Measurements from ENCODE around the gene SH3BP2. TPM values are rescaled to one million over a fixed set of nuclear protein-coding genes. Genes with fewer than 3 reads are reported as not detected.

The SH3BP2 gene
- total and polyA plus RNA-seq, 10 of the 15 experiments (the other 5 are each of a cell fraction or from before 2014, with no cell fraction given), result 1.1 to 61.8 (median 23.9) TPM

DNA sequence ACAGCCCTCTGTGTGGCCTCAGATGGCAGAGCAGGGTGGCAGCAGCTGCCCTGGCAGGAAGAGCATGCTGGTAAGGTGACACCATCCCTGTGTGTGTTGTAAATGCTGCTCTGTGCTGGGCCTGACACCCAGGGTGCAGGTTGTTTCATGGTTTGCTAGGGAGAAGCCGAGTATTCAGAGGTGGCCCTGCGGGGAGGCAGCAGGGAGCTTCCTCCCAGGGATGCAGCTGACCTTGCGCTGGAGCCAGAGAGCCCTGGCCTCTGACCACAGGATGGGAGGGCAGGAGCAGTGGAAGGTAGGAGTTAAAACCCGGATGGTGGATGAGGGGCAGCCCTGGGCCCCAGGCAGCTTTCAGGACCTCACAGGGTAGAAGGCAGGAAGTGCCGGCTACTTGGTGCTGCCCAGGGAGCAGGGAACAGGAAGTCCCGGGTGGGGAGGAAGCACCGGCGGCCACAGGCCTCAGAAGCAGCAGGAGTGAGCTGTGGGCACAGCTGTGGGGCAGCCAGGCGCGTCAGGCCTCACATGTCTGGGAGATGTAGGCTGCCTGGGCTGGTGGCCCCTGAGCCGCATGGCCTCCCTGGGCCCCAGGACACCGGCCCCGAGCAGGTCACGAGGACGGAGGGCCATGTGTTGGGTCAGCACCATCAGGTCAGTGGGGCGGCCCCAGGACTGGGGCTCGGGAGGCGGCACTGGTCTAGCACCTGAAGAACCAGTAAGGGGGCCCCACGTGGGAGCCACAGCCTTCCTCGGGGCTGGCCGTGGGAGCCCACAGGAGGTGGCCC, 19.1 kb downstream of the SH3BP2 start (continued):
- TF ChIP-seq, protein P1, sequence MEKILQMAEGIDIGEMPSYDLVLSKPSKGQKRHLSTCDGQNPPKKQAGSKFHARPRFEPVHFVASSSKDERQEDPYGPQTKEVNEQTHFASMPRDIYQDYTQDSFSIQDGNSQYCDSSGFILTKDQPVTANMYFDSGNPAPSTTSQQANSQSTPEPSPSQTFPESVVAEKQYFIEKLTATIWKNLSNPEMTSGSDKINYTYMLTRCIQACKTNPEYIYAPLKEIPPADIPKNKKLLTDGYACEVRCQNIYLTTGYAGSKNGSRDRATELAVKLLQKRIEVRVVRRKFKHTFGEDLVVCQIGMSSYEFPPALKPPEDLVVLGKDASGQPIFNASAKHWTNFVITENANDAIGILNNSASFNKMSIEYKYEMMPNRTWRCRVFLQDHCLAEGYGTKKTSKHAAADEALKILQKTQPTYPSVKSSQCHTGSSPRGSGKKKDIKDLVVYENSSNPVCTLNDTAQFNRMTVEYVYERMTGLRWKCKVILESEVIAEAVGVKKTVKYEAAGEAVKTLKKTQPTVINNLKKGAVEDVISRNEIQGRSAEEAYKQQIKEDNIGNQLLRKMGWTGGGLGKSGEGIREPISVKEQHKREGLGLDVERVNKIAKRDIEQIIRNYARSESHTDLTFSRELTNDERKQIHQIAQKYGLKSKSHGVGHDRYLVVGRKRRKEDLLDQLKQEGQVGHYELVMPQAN (conservative IDR thresholded peaks at IDR 0.05), result peak; percentile 81
- 0 out of 2 replicates have a peak, but pooled peaks have one; percentile 27 for TF ChIP-seq TBL1XR1 (IDR thresholded peaks at IDR 0.05; ENCODE audit: low read depth, low read length)
- peak; percentile 88 for TF ChIP-seq POLR2A (IDR thresholded peaks at IDR 0.05; ENCODE audit: low read depth, low read length)
- no peak for TF ChIP-seq ZNF24 (IDR thresholded peaks at IDR 0.05)
- peak; percentile 46; the same call in 1 of the 2 replicates for TF ChIP-seq LARP7 (IDR thresholded peaks at IDR 0.05)
- TF ChIP-seq, protein P2, sequence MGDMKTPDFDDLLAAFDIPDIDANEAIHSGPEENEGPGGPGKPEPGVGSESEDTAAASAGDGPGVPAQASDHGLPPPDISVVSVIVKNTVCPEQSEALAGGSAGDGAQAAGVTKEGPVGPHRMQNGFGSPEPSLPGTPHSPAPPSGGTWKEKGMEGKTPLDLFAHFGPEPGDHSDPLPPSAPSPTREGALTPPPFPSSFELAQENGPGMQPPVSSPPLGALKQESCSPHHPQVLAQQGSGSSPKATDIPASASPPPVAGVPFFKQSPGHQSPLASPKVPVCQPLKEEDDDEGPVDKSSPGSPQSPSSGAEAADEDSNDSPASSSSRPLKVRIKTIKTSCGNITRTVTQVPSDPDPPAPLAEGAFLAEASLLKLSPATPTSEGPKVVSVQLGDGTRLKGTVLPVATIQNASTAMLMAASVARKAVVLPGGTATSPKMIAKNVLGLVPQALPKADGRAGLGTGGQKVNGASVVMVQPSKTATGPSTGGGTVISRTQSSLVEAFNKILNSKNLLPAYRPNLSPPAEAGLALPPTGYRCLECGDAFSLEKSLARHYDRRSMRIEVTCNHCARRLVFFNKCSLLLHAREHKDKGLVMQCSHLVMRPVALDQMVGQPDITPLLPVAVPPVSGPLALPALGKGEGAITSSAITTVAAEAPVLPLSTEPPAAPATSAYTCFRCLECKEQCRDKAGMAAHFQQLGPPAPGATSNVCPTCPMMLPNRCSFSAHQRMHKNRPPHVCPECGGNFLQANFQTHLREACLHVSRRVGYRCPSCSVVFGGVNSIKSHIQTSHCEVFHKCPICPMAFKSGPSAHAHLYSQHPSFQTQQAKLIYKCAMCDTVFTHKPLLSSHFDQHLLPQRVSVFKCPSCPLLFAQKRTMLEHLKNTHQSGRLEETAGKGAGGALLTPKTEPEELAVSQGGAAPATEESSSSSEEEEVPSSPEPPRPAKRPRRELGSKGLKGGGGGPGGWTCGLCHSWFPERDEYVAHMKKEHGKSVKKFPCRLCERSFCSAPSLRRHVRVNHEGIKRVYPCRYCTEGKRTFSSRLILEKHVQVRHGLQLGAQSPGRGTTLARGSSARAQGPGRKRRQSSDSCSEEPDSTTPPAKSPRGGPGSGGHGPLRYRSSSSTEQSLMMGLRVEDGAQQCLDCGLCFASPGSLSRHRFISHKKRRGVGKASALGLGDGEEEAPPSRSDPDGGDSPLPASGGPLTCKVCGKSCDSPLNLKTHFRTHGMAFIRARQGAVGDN (IDR thresholded peaks at IDR 0.05), result no peak; the same call in 1 of the 2 replicates
- no peak for TF ChIP-seq ZNF622 (IDR thresholded peaks at IDR 0.05)
- no peak for TF ChIP-seq BMI1 (IDR thresholded peaks at IDR 0.05; ENCODE audit: borderline replicate concordance)
- no peak for TF ChIP-seq KAT2A (conservative IDR thresholded peaks at IDR 0.05; ENCODE audit: control insufficient read depth, low read depth, low read length)
- TF ChIP-seq, protein P3, sequence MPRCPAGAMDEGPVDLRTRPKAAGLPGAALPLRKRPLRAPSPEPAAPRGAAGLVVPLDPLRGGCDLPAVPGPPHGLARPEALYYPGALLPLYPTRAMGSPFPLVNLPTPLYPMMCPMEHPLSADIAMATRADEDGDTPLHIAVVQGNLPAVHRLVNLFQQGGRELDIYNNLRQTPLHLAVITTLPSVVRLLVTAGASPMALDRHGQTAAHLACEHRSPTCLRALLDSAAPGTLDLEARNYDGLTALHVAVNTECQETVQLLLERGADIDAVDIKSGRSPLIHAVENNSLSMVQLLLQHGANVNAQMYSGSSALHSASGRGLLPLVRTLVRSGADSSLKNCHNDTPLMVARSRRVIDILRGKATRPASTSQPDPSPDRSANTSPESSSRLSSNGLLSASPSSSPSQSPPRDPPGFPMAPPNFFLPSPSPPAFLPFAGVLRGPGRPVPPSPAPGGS (IDR thresholded peaks at IDR 0.05; ENCODE audit: borderline replicate concordance, insufficient read depth, low read depth, low read length, poor library complexity, severe bottlenecking), result no peak
- TF ChIP-seq BACH1 (IDR thresholded peaks at IDR 0.05; ENCODE audit: borderline replicate concordance), result peak; percentile 66; the same call in 1 of the 2 replicates
- 0 out of 2 replicates have a peak, but pooled peaks have one; percentile 19 for TF ChIP-seq TARDBP (IDR thresholded peaks at IDR 0.05; ENCODE audit: borderline replicate concordance)
- 0 out of 2 replicates have a peak, but pooled peaks have one; percentile 34 for TF ChIP-seq SIN3A (IDR thresholded peaks at IDR 0.05; ENCODE audit: low read depth, low read length)
- peak; percentile 90 for TF ChIP-seq EED (IDR thresholded peaks at IDR 0.05; ENCODE audit: low read depth)
- peak; percentile 92 for TF ChIP-seq IKZF1 (conservative IDR thresholded peaks at IDR 0.05)
- no peak for TF ChIP-seq ZNF384 (IDR thresholded peaks at IDR 0.05; ENCODE audit: borderline replicate concordance, low read depth, low read length)
- 0 out of 2 replicates have a peak, but pooled peaks have one; percentile 52 for TF ChIP-seq TCF12 (IDR thresholded peaks at IDR 0.05; ENCODE audit: low read depth, low read length)
- 0 out of 2 replicates have a peak, but pooled peaks have one; percentile 10 for TF ChIP-seq ATF7 (IDR thresholded peaks at IDR 0.05; ENCODE audit: low read depth)
- TF ChIP-seq, protein P4, sequence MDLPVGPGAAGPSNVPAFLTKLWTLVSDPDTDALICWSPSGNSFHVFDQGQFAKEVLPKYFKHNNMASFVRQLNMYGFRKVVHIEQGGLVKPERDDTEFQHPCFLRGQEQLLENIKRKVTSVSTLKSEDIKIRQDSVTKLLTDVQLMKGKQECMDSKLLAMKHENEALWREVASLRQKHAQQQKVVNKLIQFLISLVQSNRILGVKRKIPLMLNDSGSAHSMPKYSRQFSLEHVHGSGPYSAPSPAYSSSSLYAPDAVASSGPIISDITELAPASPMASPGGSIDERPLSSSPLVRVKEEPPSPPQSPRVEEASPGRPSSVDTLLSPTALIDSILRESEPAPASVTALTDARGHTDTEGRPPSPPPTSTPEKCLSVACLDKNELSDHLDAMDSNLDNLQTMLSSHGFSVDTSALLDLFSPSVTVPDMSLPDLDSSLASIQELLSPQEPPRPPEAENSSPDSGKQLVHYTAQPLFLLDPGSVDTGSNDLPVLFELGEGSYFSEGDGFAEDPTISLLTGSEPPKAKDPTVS (IDR thresholded peaks at IDR 0.05; ENCODE audit: low read depth, low read length), result no peak
- peak in 1 of 2 experiments; percentile 95; a peak in 2 of 4 replicates for TF ChIP-seq ETV6 (conservative IDR thresholded peaks at IDR 0.05 in 1 of 2, IDR thresholded peaks at IDR 0.05 in 1 of 2; ENCODE audit: borderline replicate concordance in 1 of 2, low read depth in 1 of 2)
- TF ChIP-seq ZBED1 (IDR thresholded peaks at IDR 0.05; ENCODE audit: borderline replicate concordance), result no peak
